Activated B cell treated with CpG ODN at 0.5 μM for 24 hours (primary cell): ENCODE data around the gene ALOX5AP. TPM values are rescaled to one million over a fixed set of nuclear protein-coding genes. Genes with fewer than 3 reads are reported as not detected.

Experiments used
- ATAC-seq: fragments of 200-7000 bp; cut with Tn5 transposase; one replicate; pipeline ENCODE4 v1.10.0; 2021; ENCODE audit warnings: low read depth, mild to moderate bottlenecking, moderate library complexity
- CTCF ChIA-PET: fragments of 350-600 bp; sonication (Branson Sonifier 250); formaldehyde crosslinking; loops from one replicate; lab custom pipeline; 2021; ENCODE audit warnings: antibody characterized with exemption; lab: Charles Lee
- POLR2A ChIA-PET: fragments of 350-600 bp; sonication (Branson Sonifier 250); formaldehyde crosslinking; loops from one replicate; lab custom pipeline; 2021; ENCODE audit warnings: antibody characterized with exemption; lab: Charles Lee
- DNase-seq: peaks from one replicate; pipeline ENCODE4 v3.0.0; 2022
- H3K27ac Mint-ChIP-seq: one replicate; pipeline ENCODE4 v1.8.0; 2020; ENCODE audit warnings: mixed read lengths
- H3K27me3 Mint-ChIP-seq: one replicate; pipeline ENCODE4 v1.8.0; 2021; ENCODE audit warnings: mixed read lengths
- H3K36me3 Mint-ChIP-seq: one replicate; pipeline ENCODE4 v1.8.0; 2021; ENCODE audit warnings: low read depth, mixed read lengths
- H3K4me1 Mint-ChIP-seq: one replicate; pipeline ENCODE4 v1.8.0; 2021; ENCODE audit warnings: mixed read lengths
- H3K4me3 Mint-ChIP-seq: one replicate; pipeline ENCODE4 v1.8.0; 2020; ENCODE audit warnings: mild to moderate bottlenecking, mixed read lengths
- H3K9me3 Mint-ChIP-seq: one replicate; pipeline ENCODE4 v1.8.0; 2020; ENCODE audit warnings: mixed read lengths
- CTCF ChIP-seq: fragments of 200-600 bp; IDR thresholded peaks from one replicate; pipeline ENCODE4 v1.8.0; 2022; ENCODE audit warnings: antibody characterized with exemption, mild to moderate bottlenecking
- intact Hi-C: fragments of 100-400 bp; cut with micrococcal nuclease; formaldehyde crosslinking; loops from one replicate; pipeline ENCODE4 v1.15.1; 2024
- total RNA-seq: library from RNA; stranded (reverse); gene quantifications from 2 replicates; pipeline ENCODE4 v1.2.3, GENCODE V29; 2022

ALOX5AP gene
- total RNA-seq, 1 donor from 2014 or later, result 59.7 TPM

- no peaks in the 10 kb centered on the region for H3K27me3 Mint-ChIP-seq
- ChIA-PET POLR2A (no interaction called here), CTCF (no interaction called here)
- DNase-seq, result no peak
- no peak overlapping the region for H3K4me3 Mint-ChIP-seq
- no peak for TF ChIP-seq CTCF
- no peaks in the 10 kb centered on the region for H3K36me3 Mint-ChIP-seq
- H3K4me1 Mint-ChIP-seq, result no peaks in the 10 kb centered on the region
- no peak for ATAC-seq
- no peaks in the 10 kb centered on the region for H3K9me3 Mint-ChIP-seq
- H3K27ac Mint-ChIP-seq, result no peak overlapping the region
- intact Hi-C loops, result no loop called here
Measured at GRCh38 chr13:30785191-30785850, 50.0 kb downstream of the ALOX5AP start.

GRCh38 chr13:30786648-30787047 lies 51.3 kb downstream of the ALOX5AP start:
- intact Hi-C loops, result no loop called here
- H3K9me3 Mint-ChIP-seq, result no peaks in the 10 kb centered on the region
- no peaks in the 10 kb centered on the region for H3K27me3 Mint-ChIP-seq
- CTCF ChIA-PET, result interaction anchor here (1.2 kb wide), 1 partner anchor 11 kb away, joined by 3 read pairs; no protein-coding TSS in a partner anchor
- no peaks in the 10 kb centered on the region for H3K36me3 Mint-ChIP-seq
- H3K27ac Mint-ChIP-seq, result no peak overlapping the region
- ATAC-seq (no peak), DNase-seq (no peak)
- no peak for TF ChIP-seq CTCF
- POLR2A ChIA-PET, result interaction anchor here (0.6 kb wide), 1 partner anchor 170 kb away, joined by 3 read pairs; no protein-coding TSS in a partner anchor
- H3K4me3 Mint-ChIP-seq, result no peak overlapping the region
- no peaks in the 10 kb centered on the region for H3K4me1 Mint-ChIP-seq

GRCh38 chr13:30787738-30788525 lies 52.6 kb downstream of the ALOX5AP start:
- no peak overlapping the region for H3K4me3 Mint-ChIP-seq
- no peaks in the 10 kb centered on the region for H3K4me1 Mint-ChIP-seq
- TF ChIP-seq CTCF, result no peak
- DNase-seq (no peak), ATAC-seq (no peak)
- no peaks in the 10 kb centered on the region for H3K9me3 Mint-ChIP-seq
- intact Hi-C loops, result no loop called here
- H3K27ac Mint-ChIP-seq, result no peak overlapping the region
- POLR2A ChIA-PET, result no interaction called here
- no peaks in the 10 kb centered on the region for H3K36me3 Mint-ChIP-seq
- CTCF ChIA-PET, result interaction anchor here (1.2 kb wide), 1 partner anchor 10 kb away, joined by 3 read pairs; no protein-coding TSS in a partner anchor
- no peaks in the 10 kb centered on the region for H3K27me3 Mint-ChIP-seq

DNA sequence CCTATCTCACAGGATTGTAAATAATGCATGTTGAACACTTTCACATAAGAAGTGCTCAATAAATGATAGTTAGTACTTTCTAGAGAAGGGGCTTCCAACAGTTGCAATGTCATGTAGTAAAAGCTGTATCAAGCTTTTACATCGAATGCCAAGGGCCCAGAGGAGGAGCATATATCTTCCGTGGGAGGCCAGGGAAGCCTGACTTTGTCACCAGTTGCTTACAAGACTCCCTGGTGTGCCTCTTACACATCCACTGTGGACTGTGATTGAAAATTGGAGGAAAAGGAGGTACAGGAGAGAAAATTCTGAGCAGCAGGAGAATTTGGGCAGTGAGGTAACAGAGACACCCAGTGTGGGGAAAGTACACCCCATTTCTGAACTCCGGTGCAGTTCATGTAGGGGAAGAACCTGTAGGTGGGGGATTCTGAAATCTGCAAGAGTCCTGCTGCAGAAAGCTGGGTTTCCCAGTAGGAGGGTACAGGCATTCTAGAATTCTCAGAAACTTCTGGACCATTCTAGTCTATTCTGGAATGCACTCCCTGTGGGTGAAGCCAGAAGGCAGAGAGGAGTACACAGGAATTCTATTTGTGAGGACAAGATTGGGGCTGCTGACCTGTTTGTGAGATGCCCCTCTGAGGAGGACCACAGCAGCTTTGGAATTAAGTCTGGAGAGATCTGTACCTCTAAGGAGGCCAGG lies 54.0 kb downstream of the ALOX5AP start:
- CTCF ChIA-PET, result no interaction called here
- no peak for ATAC-seq
- intact Hi-C loops, result no loop called here
- H3K9me3 Mint-ChIP-seq, result no peaks in the 10 kb centered on the region
- no peak for DNase-seq
- no peak overlapping the region for H3K4me3 Mint-ChIP-seq
- no peaks in the 10 kb centered on the region for H3K27me3 Mint-ChIP-seq
- TF ChIP-seq CTCF, result no peak
- H3K36me3 Mint-ChIP-seq, result no peaks in the 10 kb centered on the region
- POLR2A ChIA-PET, result interaction anchor here (0.6 kb wide), 1 partner anchor 47 kb away, joined by 3 read pairs; no protein-coding TSS in a partner anchor
- H3K4me1 Mint-ChIP-seq, result no peaks in the 10 kb centered on the region
- H3K27ac Mint-ChIP-seq, result no peak overlapping the region
